ENCODE data around the gene CCDC38. TPM values are rescaled to one million over a fixed set of nuclear protein-coding genes. Genes with fewer than 3 reads are reported as not detected.
A peak's percentile ranks its signal among the peaks of the same experiment; 100 is the strongest.

CCDC38 gene
- total RNA-seq, 1 donor from 2014 or later, result 0.15 TPM

DNA sequence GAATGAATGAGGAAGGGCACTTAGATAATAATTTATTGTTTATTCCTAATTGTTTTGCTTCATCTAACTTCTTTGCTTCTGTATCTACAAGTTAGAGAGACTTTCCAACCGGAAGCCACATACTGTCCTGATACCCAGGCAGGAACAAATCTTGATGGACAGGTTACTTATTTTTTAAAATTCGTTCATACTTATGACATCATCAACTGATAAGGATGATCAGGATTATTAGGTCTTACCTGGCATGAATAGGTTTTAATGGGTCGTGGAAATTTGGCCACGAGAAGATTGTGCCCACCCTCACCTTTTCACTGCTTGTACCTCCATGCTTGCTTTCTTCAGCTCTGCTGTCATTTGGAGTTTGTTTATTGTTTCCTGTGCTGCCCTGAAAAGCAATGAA lies 44.3 kb downstream of the CCDC38 start:
- intact Hi-C loops (cut with micrococcal nuclease), result no loop called here

DNA sequence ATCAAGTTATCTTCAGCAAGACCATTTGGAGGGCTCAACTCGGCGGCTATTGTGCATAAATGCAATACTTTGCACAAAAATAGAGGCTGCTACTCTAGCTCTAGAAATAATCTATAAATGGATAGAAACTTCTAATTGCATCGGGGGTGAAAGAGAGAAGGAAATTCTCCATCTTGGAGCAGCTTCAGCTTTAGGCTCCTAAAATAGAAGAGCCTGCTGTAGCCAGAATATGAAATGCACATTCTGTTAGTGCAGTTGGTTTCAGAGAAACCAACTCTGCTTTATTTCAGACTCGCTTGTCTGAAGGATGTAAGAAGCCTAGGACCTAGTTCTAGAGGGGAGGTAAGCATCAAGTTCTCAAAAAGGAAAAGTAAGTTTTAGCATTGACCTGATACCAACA lies 45.6 kb downstream of the CCDC38 start:
- no peak for DNase-seq
- ATAC-seq, result no peak
- intact Hi-C loops (cut with micrococcal nuclease), result no loop called here

More for the DNA sequence above, 44.3 kb downstream of the CCDC38 start:
- ATAC-seq (no peak), DNase-seq (no peak)

DNA sequence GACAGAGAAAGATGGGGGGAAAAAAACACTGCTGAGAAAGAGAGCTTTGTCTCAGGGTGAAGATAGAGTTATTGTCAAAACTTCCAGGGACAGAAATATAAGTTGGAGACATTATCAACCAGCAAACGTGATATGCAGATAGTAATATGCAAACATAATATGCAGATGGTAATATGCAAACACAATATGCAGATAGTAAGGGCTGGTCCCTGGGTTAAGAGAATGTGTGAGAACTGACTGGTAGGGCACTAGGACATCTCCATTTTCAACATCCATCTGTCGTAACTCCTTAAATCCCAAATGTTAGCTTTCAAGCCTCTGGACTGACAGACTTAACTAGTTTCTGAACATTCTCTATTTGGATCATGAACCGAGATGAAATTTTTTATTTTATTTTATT lies 51.5 kb downstream of the CCDC38 start:
- ATAC-seq (no peak), DNase-seq (no peak)
- intact Hi-C loops (cut with micrococcal nuclease), result no loop called here

DNA sequence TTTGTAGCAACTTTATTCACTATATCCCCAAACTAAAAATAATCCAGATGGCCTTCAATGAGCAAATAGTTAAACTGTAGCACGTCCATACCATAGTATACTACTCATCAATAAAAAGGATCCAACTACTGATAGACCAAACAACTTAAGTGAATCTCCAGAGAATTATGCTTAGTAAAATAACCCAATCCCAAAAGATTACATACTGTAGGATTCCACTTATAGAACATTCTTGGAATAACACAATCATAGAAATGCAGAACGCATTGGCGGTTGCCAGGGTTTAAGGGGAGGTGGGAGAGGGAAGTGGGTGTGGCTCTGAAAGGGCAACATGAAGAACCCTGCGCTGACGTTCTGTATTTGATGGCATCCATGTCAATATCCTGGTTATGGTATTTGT lies 55.1 kb downstream of the CCDC38 start:
- DNase-seq (no peak), ATAC-seq (no peak)
- intact Hi-C loops (cut with micrococcal nuclease), result no loop called here

DNA sequence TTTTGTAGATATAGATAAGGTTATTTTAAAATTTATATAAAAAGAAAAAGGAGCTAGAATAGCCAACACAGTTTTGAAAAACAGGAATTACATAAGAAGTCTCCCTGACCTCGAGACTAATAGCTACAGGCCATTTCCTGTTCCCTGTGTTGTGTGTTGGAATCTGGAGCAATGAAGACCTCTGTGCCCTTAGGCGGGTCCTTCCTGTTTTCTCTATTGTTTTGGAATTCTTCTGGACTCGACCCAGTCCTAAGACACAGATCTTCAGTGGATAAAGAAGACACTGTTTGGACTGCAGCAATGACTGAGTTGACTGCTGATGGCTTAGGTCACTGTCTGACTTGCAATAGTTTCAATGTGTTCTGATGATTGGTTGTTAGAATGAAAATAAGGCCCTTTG lies 57.4 kb downstream of the CCDC38 start:
- DNase-seq, result no peak
- intact Hi-C loops (cut with micrococcal nuclease), result no loop called here
- peak; percentile 57 for ATAC-seq

DNA sequence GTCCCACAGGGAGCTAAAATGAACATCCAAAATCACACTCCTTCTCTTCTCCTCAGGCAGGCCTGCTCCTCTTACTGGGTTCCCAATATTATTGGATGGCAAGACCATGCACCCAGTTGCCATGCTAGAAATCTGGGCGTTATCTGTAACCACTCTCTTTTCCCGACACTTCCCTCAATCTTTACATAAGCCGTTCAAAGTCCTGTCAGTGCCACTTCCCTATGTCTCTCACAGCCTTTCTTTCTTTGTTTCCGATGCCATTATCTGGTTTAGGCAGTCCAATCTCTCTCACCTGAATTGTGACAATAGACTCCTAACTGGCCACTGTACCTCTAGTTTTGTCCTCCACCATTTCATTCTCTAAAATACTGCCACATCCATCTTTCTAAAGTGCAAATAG lies 59.5 kb downstream of the CCDC38 start:
- DNase-seq (no peak), ATAC-seq (no peak)
- intact Hi-C loops (cut with micrococcal nuclease), result no loop called here

DNA sequence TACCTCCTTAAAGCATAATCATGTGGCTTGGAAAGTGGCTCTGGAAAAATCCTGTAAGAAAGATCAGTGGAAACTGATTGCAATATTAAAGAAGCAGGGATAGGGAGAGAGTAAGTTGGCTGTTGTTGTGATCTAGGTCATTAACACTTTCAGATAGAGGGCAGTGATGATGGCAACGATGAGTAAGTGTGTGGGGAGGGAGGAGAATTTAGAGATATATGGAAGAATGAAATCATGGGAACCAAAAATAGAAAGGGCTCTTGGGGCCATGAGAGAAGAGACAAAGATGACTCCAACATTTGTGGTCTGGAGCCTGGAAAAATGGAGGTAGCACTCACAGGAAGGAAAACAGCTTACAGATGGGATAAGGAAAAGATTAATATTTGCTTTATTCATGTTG lies 60.3 kb downstream of the CCDC38 start:
- DNase-seq (no peak), ATAC-seq (peak; percentile 38)
- intact Hi-C loops (cut with micrococcal nuclease), result no loop called here

DNA sequence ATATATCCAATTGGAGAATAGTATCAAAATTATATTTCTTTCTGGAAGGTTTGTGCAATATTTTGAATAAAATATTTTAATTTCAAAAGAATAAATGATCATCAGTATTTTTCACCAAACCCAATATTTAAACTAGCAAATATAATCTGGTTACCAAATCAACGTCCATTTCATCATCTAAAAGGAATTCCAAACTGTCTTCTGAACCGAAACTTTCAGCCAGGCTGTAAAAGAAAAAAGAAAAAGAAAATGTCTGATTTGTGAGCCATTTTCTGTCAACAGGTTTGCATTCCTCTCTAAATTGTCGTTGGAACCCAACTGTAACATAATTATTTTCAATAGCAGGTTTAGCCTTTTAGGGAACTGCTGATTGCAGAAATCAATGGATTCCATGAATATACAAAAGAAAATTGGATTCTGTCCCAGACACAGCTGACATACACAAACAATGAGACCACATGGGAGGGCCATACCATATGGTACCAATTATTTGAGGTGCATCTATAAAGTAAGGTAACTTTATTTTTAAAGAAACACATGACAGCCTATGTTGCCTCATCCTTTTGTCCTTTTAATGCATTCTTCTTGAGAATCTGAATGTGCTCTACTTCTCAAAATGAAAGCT lies 61.0 kb downstream of the CCDC38 start:
- intact Hi-C loops (cut with micrococcal nuclease), result no loop called here
- no peak for ATAC-seq
- no peak for DNase-seq

DNA sequence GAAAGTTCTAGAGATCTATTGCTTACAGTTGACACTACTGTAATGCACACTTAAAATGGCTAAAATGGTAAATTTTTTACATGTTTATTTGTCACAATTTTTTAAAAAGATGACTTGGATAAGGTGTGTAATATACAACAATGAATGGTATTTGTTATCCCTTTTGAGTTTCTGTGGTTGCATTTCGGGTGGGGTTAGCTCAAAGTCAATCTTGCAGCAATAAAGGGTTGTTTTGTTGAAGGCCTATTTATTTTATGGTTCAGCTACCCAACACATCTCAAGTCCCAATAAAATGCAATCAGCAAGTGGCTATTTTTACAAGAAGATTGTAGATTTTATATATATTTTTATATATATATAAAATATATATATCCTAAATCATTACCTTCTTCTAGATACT lies 61.5 kb downstream of the CCDC38 start:
- DNase-seq (no peak), ATAC-seq (no peak)
- intact Hi-C loops (cut with micrococcal nuclease), result no loop called here

DNA sequence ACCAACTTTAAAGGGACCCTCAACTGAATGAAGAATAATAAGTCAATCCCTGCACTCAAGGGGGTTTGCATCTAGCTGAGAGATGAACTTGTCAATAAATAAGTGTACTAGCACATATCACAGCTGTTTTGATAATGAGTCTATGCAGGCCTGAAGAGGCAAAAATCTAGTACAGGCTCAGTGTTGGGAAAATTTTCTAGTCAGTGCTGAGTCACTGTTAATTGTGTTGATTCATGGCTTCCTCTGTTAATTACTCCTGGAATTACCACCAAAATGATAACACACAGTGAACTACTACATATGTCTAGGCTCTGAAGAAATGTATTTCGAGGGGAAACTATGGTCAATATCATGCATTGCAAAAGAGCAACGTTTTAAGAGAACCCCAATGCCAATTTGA lies 64.8 kb downstream of the CCDC38 start:
- ATAC-seq (no peak), DNase-seq (no peak)
- intact Hi-C loops (cut with micrococcal nuclease), result no loop called here

DNA sequence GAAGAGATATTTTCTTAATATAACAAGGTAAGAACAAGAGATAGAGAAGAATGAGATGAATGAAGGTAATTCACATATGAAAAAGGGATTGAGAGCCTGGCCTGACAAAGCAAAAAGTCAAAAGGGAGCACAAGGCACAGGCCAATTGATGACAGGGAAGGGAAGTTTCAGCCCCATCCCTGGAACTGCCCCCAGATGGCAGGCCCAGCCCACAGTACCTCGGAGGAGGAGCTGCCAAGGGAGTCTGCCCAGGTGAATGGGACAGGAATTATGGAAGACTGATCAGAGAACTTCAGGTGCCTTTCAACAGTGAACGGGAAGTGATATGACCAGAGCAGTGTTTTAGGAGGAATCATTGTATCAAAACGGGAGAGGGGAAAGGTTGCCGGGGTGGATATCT lies 68.0 kb downstream of the CCDC38 start:
- ATAC-seq, result no peak
- no peak for DNase-seq
- intact Hi-C loops (cut with micrococcal nuclease), result no loop called here

DNA sequence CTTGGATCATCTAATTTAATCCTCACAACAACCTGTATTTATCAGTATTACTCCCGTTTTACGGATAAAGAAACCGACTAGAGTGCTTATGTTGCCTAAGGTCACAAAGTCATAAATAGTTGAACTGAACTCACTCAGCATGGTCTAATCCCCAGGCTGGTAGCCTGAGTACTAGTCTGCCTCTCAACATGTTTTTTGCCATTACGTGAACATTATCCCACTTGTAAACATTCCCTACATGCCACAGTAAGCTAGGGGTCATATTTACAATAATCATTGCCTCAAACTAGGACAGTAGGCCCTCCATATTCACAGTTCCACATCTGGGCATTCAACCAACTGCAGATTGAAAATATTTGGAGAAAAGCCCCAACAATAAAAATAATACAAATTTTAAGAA lies 71.5 kb downstream of the CCDC38 start:
- ATAC-seq (no peak), DNase-seq (no peak)
- intact Hi-C loops (cut with micrococcal nuclease), result no loop called here

DNA sequence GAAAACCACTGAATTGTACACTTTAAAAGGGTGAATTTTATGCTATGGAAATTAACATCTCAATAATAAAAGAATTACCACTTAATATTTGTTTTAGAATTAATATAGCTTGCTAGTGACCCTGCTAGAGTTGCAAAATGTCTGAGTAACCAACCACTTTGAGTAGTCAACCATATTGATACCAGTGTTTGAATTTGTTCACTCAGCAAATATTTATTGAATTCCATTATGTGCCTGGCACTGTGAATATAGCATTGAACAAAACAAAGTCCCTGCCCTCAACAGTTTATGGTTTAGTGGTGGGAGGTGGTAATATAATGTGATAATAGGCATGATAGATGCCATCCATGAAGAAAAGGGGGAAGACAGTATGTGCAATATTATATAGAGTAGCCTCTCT lies 79.1 kb downstream of the CCDC38 start:
- DNase-seq (no peak), ATAC-seq (no peak)
- intact Hi-C loops (cut with micrococcal nuclease), result no loop called here

DNA sequence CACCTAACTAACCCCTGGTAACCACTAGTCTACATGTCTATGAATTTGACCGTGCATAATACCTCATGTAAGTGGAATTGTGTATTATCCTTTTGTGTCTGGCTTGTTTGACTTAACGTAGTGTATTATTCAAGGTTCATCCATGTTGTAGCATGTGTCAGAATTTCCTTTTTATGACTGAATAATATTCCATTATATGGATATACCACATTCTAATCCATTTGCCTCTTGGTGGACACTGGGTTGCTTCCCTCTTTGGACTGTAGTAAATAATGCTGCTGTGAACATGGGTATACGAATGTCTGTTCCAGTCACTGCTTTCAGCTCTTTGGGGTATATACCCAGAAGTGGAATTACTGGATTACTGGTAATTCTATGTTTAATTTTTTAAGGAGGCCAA lies 80.4 kb downstream of the CCDC38 start:
- no peak for DNase-seq
- intact Hi-C loops (cut with micrococcal nuclease), result no loop called here
- ATAC-seq, result no peak

DNA sequence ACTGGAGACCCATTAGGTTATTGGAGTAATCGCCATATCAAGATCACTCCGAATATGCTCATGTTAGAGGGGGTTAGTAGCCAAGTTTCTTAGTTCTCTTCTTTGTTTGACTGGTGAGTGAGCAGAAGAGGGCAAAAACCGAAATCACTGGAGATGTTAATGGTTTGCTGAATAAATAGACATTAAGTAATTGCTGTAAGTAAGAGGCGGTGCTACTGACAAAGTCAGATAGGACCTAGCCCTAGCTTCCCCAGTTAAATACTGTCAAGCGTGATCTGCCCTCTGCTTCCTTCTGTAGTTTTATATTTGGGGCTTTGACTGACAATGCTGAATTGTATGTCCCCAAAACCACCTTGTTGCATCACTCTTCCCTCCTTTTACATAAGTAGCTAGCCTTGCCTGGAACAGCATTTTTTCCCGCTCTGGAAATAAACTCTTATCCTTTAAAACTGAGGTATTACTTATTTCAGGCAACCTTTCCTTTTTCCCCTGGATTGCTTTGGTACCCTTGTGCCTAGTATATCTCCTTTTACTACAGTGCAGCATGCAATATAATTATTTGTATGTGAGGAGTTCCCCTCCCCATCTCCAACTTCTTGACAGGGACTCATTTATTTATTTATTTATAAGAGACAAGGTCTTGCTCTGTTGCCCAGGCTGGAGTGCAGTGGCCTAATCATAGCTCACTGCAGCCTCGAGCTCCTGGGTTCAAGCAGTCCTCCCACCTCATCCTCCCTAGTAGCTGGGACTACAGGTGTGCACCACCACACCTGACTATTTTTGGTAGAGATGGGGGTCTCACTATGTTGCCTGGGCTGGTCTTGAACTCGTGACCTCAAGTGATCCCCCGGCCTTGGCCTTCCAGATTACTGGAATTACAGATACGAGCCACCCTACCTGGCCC lies 82.2 kb downstream of the CCDC38 start:
- intact Hi-C loops (cut with micrococcal nuclease), result no loop called here

DNA sequence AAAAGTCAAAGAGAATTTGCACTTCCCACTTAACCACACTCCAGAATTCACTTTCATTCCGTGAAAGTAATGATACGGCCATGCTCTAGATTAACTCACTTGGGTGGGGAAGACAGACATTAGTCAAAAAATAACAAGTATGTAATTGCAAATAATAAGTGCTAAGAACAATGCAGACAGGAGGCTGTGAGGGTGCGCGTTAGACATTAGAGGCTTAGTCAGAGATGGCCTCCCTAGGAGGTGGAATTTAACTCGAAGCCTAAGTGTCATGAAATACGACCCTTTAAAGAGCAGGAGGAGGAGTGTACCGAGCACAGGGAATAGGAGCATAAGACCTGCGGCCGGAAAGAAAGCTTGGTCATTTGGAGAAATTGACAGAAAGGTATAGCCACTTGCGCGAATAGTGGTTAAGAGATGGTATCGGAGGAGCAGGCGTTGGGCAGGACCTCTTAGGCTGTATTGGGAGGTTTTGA lies 83.0 kb downstream of the CCDC38 start:
- ATAC-seq, result no peak

More for the DNA sequence above, 82.2 kb downstream of the CCDC38 start:
- DNase-seq (no peak), ATAC-seq (no peak)

DNA sequence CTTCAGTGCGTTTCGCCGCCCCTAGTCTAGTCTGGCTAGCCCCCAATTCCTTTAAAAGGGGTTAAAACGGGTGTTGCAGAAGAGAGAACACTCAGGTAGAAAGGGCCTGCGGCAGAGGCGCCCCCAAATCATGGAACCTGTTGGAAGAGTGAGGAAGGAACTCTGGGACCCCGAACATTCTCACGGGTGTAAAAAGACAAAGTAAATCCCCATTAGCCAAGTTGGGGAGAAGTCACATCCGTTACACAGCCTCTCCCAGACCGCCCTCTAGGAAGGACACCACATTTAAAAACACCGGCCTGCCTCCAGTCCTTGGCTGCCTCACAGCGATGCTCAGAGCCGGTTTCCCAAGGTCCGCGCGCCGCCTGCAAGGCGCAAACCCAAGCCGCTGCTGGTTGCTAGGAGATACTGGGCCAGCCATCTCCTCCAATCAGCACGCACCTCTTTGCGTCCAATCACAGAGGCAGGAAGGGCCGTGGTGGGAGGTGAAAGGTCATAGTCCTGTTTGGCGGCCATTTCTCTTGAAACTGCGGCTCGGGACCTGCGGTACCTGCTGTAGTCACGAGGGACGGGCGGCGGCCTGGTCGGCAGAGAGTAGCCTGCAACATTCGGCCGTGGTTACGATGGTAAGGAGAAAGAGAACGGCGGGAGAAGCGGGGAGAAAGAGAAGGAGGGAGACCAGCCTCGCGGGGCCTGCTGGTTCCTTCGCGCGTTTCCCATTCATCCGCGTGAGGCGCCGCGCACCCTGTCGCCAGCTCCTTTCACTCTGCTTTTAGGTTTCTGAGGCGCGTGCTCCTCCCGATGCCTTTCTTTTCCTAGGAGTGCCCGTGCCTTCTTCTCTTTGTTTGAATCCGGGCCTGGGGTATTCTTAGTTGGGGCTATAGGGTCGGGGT lies 83.7 kb downstream of the CCDC38 start, which contains the start of gene SNRPF:
SNRPF (plus strand) TSS at position 502 of the 893 bp plus-strand sequence; CDS start at position 624, 122 bp downstream.
- intact Hi-C loops (cut with micrococcal nuclease), result no loop called here
- ATAC-seq, result peak; percentile 100
- peak; percentile 93 for DNase-seq

More for the DNA sequence above, 83.0 kb downstream of the CCDC38 start:
- intact Hi-C loops (cut with micrococcal nuclease), result no loop called here
- no peak for DNase-seq

DNA sequence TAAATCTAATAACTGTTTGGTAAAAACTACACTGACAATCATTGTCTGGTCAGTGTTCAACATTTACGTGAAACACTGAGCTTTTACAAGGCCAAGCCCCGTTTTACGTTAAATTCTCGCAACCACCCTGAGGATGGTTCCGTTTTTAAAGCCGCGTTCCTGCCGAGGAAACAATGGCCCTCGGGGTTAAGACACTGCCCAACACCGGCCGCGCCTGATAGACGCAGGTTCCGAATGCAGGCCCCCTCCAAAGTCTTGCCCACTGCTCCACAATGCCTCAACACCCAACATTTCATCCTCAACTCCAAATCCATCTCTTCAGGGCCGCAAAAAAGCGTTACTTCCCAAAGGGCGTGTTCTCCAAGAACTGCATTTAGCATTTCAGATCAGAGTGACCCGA lies 84.6 kb downstream of the CCDC38 start:
- DNase-seq (no peak), ATAC-seq (no peak)
- intact Hi-C loops (cut with micrococcal nuclease), result no loop called here

DNA sequence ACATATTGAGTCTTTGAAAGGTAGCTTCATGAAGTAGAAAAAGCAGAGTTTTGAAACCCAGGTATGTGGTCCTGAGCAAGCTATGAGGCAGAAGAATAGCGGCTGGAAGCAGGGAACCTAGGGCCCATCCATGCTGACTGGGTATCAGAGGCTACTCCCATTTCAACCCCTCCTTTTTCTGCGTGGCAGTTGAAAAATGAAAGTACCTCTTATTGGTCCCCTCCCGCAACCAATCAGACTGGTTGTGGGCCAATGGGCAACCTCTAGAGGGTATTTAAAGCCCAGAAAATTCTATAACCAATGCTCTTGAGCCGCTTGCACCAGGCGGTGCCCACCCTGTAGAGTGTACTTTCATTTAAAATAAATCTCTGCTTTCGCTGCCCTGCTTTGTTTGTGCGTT lies 85.3 kb downstream of the CCDC38 start:
- intact Hi-C loops (cut with micrococcal nuclease), result no loop called here
- ATAC-seq (no peak), DNase-seq (no peak)

DNA sequence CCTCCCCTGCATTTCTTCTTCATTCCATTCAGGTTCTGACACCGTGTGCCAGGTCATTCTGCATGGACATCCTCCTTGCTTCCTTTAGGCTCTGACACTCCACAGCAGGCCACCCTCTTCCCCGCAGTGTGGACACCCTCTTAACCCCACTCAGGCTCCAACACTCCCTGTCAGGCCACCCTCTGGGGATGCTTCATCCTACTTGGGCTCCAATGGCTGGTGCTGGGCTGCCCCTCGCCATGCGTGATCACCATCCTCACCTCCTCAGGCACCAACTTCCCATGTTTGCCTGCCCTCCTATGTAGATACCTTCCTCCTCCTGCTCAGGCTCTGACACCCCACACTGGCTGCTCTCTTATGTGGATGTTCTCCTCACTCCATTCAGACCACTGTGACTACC lies 90.3 kb downstream of the CCDC38 start:
- DNase-seq, result no peak
- intact Hi-C loops (cut with micrococcal nuclease), result no loop called here
- no peak for ATAC-seq
